H9 (cell line): ENCODE results near the gene BCL7B. TPM values are rescaled to one million over a fixed set of nuclear protein-coding genes. Genes with fewer than 3 reads are reported as not detected.
"Not testable (repeated sequence)": the region's sequence is repeated elsewhere in the genome, so short reads cannot be mapped to it uniquely, and the experiment has no call there.

ENCODE experiments used
- DNase-seq: peaks from one replicate; pipeline ENCODE4 v3.0.0-alpha.2; 2017
- H2AFZ ChIP-seq: one replicate; pipeline ENCODE4 v1.6.1; 2013; ENCODE audit warnings: mild to moderate bottlenecking, low read length, control low read depth, moderate library complexity
- H2AK5ac ChIP-seq: 2 replicates; pipeline ENCODE4 v1.6.1; 2013; ENCODE audit warnings: low read length, control low read depth, mixed read lengths; ENCODE audit not compliant: insufficient read length
- H2BK120ac ChIP-seq: one replicate; pipeline ENCODE4 v1.6.1; 2013; ENCODE audit warnings: low read depth, mild to moderate bottlenecking, low read length, control low read depth, inconsistent platforms; ENCODE audit not compliant: poor library complexity, severe bottlenecking
- H2BK12ac ChIP-seq: 2 replicates; pipeline ENCODE4 v1.6.1; 2013; ENCODE audit warnings: low read length, control low read depth, mixed read lengths, low read depth; ENCODE audit not compliant: insufficient read length
- H2BK15ac ChIP-seq: 2 replicates; pipeline ENCODE4 v1.6.1; 2013; ENCODE audit warnings: low read depth, low read length, control low read depth
- H2BK20ac ChIP-seq: one replicate; pipeline ENCODE4 v1.6.1; 2013; ENCODE audit warnings: low read depth, mild to moderate bottlenecking, low read length, control low read depth, inconsistent platforms; ENCODE audit not compliant: poor library complexity, severe bottlenecking
- H2BK5ac ChIP-seq: 2 replicates; pipeline ENCODE4 v1.6.1; 2013; ENCODE audit warnings: low read length, control low read depth, mixed read lengths; ENCODE audit not compliant: insufficient read length
- H3K14ac ChIP-seq: 2 replicates; pipeline ENCODE4 v1.6.1; 2013; ENCODE audit warnings: low read length, control low read depth; ENCODE audit not compliant: insufficient read depth
- H3K18ac ChIP-seq: 2 replicates; pipeline ENCODE4 v1.6.1; 2013; ENCODE audit warnings: low read depth, mild to moderate bottlenecking, mixed read lengths, low read length, control low read depth; ENCODE audit not compliant: insufficient read length
- H3K23ac ChIP-seq: 2 replicates; pipeline ENCODE4 v1.6.1; 2013; ENCODE audit warnings: low read length, control low read depth, mixed read lengths, low read depth; ENCODE audit not compliant: insufficient read length
- H3K23me2 ChIP-seq: 2 replicates; pipeline ENCODE4 v1.6.1; 2013; ENCODE audit warnings: low read depth, mild to moderate bottlenecking, mixed read lengths, low read length, control low read depth; ENCODE audit not compliant: insufficient read length, poor library complexity, severe bottlenecking
- H3K27ac ChIP-seq: 2 replicates; pipeline ENCODE4 v1.5.1; 2013; ENCODE audit warnings: low read length, control low read depth, mixed read lengths, low read depth; ENCODE audit not compliant: insufficient read length
- H3K27me3 ChIP-seq: 2 replicates; pipeline ENCODE4 v1.6.1; 2013; ENCODE audit warnings: low read length, control low read depth, inconsistent platforms; ENCODE audit not compliant: insufficient read depth
- H3K4ac ChIP-seq: 2 replicates; pipeline ENCODE4 v1.6.1; 2013; ENCODE audit warnings: low read depth, mild to moderate bottlenecking, control low read depth, inconsistent platforms, low read length, moderate library complexity
- H3K4me1 ChIP-seq: 2 replicates; pipeline ENCODE4 v1.6.1; 2013; ENCODE audit warnings: low read length, control low read depth, inconsistent platforms; ENCODE audit not compliant: insufficient read depth
- H3K4me2 ChIP-seq: 2 replicates; pipeline ENCODE4 v1.6.1; 2013; ENCODE audit warnings: low read length, control low read depth, mixed read lengths; ENCODE audit not compliant: insufficient read length, insufficient read depth
- H3K56ac ChIP-seq: 2 replicates; pipeline ENCODE4 v1.6.1; 2013; ENCODE audit warnings: low read depth, mild to moderate bottlenecking, mixed read lengths, low read length, control low read depth; ENCODE audit not compliant: insufficient read length
- H3K79me1 ChIP-seq: 2 replicates; pipeline ENCODE4 v1.6.1; 2013; ENCODE audit warnings: low read depth, mild to moderate bottlenecking, moderate library complexity, low read length, control low read depth, inconsistent platforms; ENCODE audit not compliant: insufficient read depth, poor library complexity, severe bottlenecking
- H3K79me2 ChIP-seq: 2 replicates; pipeline ENCODE4 v1.6.1; 2013; ENCODE audit warnings: low read length, control low read depth, inconsistent platforms; ENCODE audit not compliant: insufficient read depth
- H3K9ac ChIP-seq: 2 replicates; pipeline ENCODE4 v1.6.1; 2013; ENCODE audit warnings: low read length, control low read depth, mixed read lengths; ENCODE audit not compliant: insufficient read length; ENCODE audit errors: extremely low read depth
- H3K9me3 ChIP-seq: one replicate; pipeline ENCODE4 v1.6.1; 2013; ENCODE audit warnings: low read depth, low read length, inconsistent platforms; ENCODE audit not compliant: control insufficient read depth
- H3T11ph ChIP-seq: one replicate; pipeline ENCODE4 v1.6.1; 2013; ENCODE audit warnings: mild to moderate bottlenecking, low read length, control low read depth, inconsistent platforms
- H4K20me1 ChIP-seq: one replicate; pipeline ENCODE4 v1.6.1; 2013; ENCODE audit not compliant: control insufficient read depth, insufficient read length, insufficient read depth
- H4K5ac ChIP-seq: 2 replicates; pipeline ENCODE4 v1.6.1; 2013; ENCODE audit warnings: low read depth, mild to moderate bottlenecking, mixed read lengths, low read length, control low read depth; ENCODE audit not compliant: insufficient read length
- H4K8ac ChIP-seq: replicated peaks from 2 replicates; pipeline ENCODE4 v1.6.1; 2013; ENCODE audit warnings: low read length, control low read depth, mixed read lengths, low read depth; ENCODE audit not compliant: insufficient read length
- H4K91ac ChIP-seq: 2 replicates; pipeline ENCODE4 v1.6.1; 2013; ENCODE audit warnings: low read depth, mild to moderate bottlenecking, moderate library complexity, mixed read lengths, low read length, control low read depth; ENCODE audit not compliant: insufficient read length
- H3K27ac Mint-ChIP-seq, 3 experiments: 2 replicates in 2 of 3; 3 replicates in 1 of 3; pipeline ENCODE4 v1.8.0; 2020 to 2021; ENCODE audit warnings: mixed read lengths in 3 of 3, mild to moderate bottlenecking in 1 of 3, moderate library complexity in 1 of 3
- H3K27me3 Mint-ChIP-seq: 2 replicates; pipeline ENCODE4 v1.8.0; 2021; ENCODE audit warnings: low read depth, mild to moderate bottlenecking, moderate library complexity, mixed read lengths
- H3K36me3 Mint-ChIP-seq, 3 experiments: 2 replicates in 2 of 3; 3 replicates in 1 of 3; pipeline ENCODE4 v1.8.0; 2020 to 2021; ENCODE audit warnings: low read depth in 3 of 3, mixed read lengths in 3 of 3; ENCODE audit not compliant: insufficient read depth in 1 of 3
- H3K4me1 Mint-ChIP-seq, 2 experiments: 2 replicates each; pipeline ENCODE4 v1.8.0; 2020; ENCODE audit warnings: mixed read lengths in 2 of 2
- H3K4me3 Mint-ChIP-seq, 2 experiments: 2 replicates in 1 of 2; 3 replicates in 1 of 2; pipeline ENCODE4 v1.8.0; 2020 to 2021; ENCODE audit warnings: mild to moderate bottlenecking in 2 of 2, mixed read lengths in 2 of 2, moderate library complexity in 1 of 2
- H3K9me3 Mint-ChIP-seq, 2 experiments: 2 replicates in 1 of 2; 3 replicates in 1 of 2; pipeline ENCODE4 v1.8.0; 2020; ENCODE audit warnings: mild to moderate bottlenecking in 2 of 2, mixed read lengths in 2 of 2, moderate library complexity in 1 of 2
- WGBS: extraction: QIAGEN DNeasy Blood & Tissue Kit; methylation state at CpG from one replicate; pipeline ENCODE4 v1.1.7; 2013; ENCODE audit warnings: missing lambda C conversion rate, low lambda C conversion rate, mixed read lengths; ENCODE audit not compliant: insufficient read length; ENCODE audit errors: extremely low coverage; 5-methylcytosine and 5-hydroxymethylcytosine counted together
- total RNA-seq: library from RNA; stranded (reverse); gene quantifications from 2 replicates; pipeline ENCODE4 v1.2.1, GENCODE V29; 2021
- TF ChIP-seq, protein P1 (sequence below): fragments of 200-600 bp; sonication (generic); conservative IDR thresholded peaks from 3 replicates; pipeline ENCODE4 v1.8.0; 2021; ENCODE audit warnings: antibody characterized with exemption, mild to moderate bottlenecking

BCL7B gene
- total RNA-seq, 1 experiment from 2014 or later = 48.9 TPM

DNA sequence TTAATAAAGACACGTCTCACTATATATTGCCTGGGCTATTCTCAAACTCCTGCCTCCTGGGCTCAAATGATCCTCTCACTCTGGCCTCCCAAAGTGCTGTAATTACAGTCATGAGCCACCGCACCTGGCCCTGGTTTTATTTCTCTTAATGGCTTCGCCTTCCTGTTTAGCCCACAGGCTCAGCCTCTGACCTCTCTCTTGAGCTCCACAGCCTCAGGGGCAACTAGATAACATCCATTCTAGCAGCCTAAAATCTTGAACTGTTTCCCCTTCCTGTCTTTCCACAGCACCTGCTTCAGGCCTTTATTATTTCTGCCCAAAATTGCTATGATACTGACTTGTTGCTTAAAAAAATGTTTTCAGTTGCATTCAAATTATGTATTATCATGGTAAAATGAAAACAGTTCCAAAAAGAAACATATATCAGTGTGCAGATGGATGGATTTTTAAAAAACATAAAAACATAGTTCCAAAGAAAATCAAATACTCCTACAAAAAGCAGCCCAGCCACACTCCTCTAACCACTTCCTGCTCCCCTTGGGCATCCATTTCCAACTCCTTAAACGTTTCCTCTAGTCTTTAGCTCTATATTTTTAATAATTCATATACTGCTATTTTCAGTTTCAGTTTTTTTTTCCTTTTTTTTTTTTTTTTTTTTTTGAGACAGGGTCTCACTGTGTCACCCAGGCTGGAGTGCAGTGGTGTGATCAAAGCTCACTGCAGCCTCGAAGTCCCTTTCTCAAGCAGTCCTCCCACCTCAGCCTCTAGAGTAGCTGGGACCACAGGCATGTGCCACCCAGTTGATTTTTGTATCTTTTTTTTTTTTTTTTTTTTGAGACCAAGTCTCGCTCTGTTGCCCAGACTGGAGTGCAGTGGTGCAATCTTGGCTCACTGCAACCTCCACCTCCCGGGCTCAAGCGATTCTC, 30.3 kb downstream of the BCL7B start:
- Histone ChIP-seq H2BK15ac (no peak overlapping the region), H3K9ac (no peak overlapping the region), H3K27me3 (no peaks in the 10 kb centered on the region), H3T11ph (no peak overlapping the region), H2BK120ac (no peak overlapping the region), H3K4me1 (no peaks in the 10 kb centered on the region), H3K23ac (no peak overlapping the region), H3K79me2 (no peaks in the 10 kb centered on the region), H3K23me2 (no peaks in the 10 kb centered on the region), H2AK5ac (no peak overlapping the region), H3K14ac (no peak overlapping the region), H3K9me3 (no peaks in the 10 kb centered on the region), H2AFZ (no peak overlapping the region), H4K8ac (no peak overlapping the region), H3K56ac (no peak overlapping the region), H3K4me2 (no peak overlapping the region), H3K27ac (no peak overlapping the region), H3K4ac (no peak overlapping the region), H3K18ac (no peak overlapping the region), H2BK5ac (no peak overlapping the region), H2BK12ac (no peak overlapping the region), H4K91ac (no peak overlapping the region), H4K20me1 (no peaks in the 10 kb centered on the region), H3K79me1 (no peaks in the 10 kb centered on the region), H4K5ac (no peak overlapping the region), H2BK20ac (no peak overlapping the region)
- TF ChIP-seq, protein P1, sequence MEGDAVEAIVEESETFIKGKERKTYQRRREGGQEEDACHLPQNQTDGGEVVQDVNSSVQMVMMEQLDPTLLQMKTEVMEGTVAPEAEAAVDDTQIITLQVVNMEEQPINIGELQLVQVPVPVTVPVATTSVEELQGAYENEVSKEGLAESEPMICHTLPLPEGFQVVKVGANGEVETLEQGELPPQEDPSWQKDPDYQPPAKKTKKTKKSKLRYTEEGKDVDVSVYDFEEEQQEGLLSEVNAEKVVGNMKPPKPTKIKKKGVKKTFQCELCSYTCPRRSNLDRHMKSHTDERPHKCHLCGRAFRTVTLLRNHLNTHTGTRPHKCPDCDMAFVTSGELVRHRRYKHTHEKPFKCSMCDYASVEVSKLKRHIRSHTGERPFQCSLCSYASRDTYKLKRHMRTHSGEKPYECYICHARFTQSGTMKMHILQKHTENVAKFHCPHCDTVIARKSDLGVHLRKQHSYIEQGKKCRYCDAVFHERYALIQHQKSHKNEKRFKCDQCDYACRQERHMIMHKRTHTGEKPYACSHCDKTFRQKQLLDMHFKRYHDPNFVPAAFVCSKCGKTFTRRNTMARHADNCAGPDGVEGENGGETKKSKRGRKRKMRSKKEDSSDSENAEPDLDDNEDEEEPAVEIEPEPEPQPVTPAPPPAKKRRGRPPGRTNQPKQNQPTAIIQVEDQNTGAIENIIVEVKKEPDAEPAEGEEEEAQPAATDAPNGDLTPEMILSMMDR = no peak
- Mint-ChIP-seq H3K27me3 (no peaks in the 10 kb centered on the region), H3K36me3 (peaks cover 0 to under 1% (median 0%) of the 10 kb centered on the region in 3 experiments; a peak in 4 of 7 replicates), H3K27ac (peak overlapping the region; percentile 22 to 92 (median 64); a peak in 3 of 7 replicates), H3K9me3 (no peaks in the 10 kb centered on the region; a peak in 1 of 5 replicates), H3K4me1 (peaks cover 3 to 8% of the 10 kb centered on the region in 2 experiments; a peak in 3 of 4 replicates), H3K4me3 (no peak overlapping the region)
- no CpG with 5 or more reads among the region's 8 CpGs for WGBS
- DNase-seq = no peak

DNA sequence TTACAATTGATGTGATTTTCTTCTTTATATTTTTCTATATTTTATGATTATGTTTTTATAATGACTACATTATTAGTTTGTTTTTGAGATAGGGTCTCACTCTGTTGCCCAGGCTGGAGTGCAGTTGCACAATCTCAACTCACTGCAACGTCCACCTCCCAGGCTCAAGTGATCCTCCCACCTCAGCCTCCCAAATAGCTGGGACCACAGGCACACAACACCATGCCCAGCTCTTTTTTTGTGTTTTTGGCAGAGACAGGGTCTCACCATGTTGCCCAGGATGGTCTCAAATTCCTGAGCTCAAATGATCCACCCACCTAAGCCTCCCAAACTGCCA, 31.4 kb downstream of the BCL7B start:
- not testable (repeated sequence) for H4K91ac ChIP-seq, H3K4ac ChIP-seq, H2BK20ac ChIP-seq, H4K20me1 ChIP-seq, H3K4me2 ChIP-seq, H3K18ac ChIP-seq, H2BK5ac ChIP-seq, H3K4me1 ChIP-seq, H2AFZ ChIP-seq, H3K56ac ChIP-seq, H3K36me3 Mint-ChIP-seq, H3K79me2 ChIP-seq, H3K27ac ChIP-seq, H3K27me3 Mint-ChIP-seq, H3K27ac Mint-ChIP-seq, H3K9ac ChIP-seq, H4K5ac ChIP-seq, H3K9me3 ChIP-seq, H3K4me3 Mint-ChIP-seq, H3K4me1 Mint-ChIP-seq, H3K23me2 ChIP-seq, H3K23ac ChIP-seq, H3T11ph ChIP-seq, H2BK12ac ChIP-seq, H3K79me1 ChIP-seq, H3K14ac ChIP-seq, H3K27me3 ChIP-seq, H3K9me3 Mint-ChIP-seq, DNase-seq, H2AK5ac ChIP-seq, H2BK120ac ChIP-seq, H4K8ac ChIP-seq, H2BK15ac ChIP-seq
- WGBS = no CpG with 5 or more reads among the region's 1 CpG
